Esophagus muscularis mucosa (tissue), 3 donors: ENCODE results near the gene LRP1.
A peak's percentile ranks its signal among the peaks of the same experiment; 100 is the strongest.

Experiments used
- CTCF ChIP-seq, 3 experiments: fragments of 200-600 bp in 2 of 3; fragments of 450-650 bp in 1 of 3; sonication (generic) in 2 of 3; IDR thresholded peaks; one replicate each; pipeline ENCODE4 v1.5.1; 2017 to 2019; ENCODE audit warnings: antibody characterized with exemption in 3 of 3, mild to moderate bottlenecking in 2 of 3, moderate library complexity in 1 of 3
- POLR2A ChIP-seq: fragments of 450-650 bp; IDR thresholded peaks from one replicate; pipeline ENCODE4 v1.6.1; 2017; ENCODE audit warnings: antibody characterized with exemption, moderate library complexity, mild to moderate bottlenecking, low read depth
- POLR2AphosphoS5 ChIP-seq, 2 donors: sonication (generic); formaldehyde crosslinking; IDR thresholded peaks; one replicate each; pipeline ENCODE4 v1.6.1; 2017; ENCODE audit warnings: antibody characterized with exemption in 2 of 2

- peak; percentile 66 to 80 (median 68) for TF ChIP-seq CTCF (IDR thresholded peaks at IDR 0.05)
- no peak for TF ChIP-seq POLR2A
- peak in 1 of 2 donors; percentile 7 for TF ChIP-seq POLR2AphosphoS5 (IDR thresholded peaks at IDR 0.05)
These were observed 86.1 kb downstream of the LRP1 start for GRCh38 chr12:57214398-57214781.
